Stimulated activated CD8-positive, alpha-beta memory T cell treated with anti-CD3 and anti-CD28 coated beads, Interleukin-2, amount 100 ng/mL, for 48 hours (primary cell): ENCODE data around the gene ANKRD28.
"Not testable (repeated sequence)": the region's sequence is repeated elsewhere in the genome, so short reads cannot be mapped to it uniquely, and the experiment has no call there.

Experiments used
- DNase-seq, 2 donors: peaks; one replicate each; pipeline ENCODE4 v3.0.0-alpha.2; 2020; ENCODE audit warnings: low read depth in 2 of 2

The ANKRD28 gene

DNA sequence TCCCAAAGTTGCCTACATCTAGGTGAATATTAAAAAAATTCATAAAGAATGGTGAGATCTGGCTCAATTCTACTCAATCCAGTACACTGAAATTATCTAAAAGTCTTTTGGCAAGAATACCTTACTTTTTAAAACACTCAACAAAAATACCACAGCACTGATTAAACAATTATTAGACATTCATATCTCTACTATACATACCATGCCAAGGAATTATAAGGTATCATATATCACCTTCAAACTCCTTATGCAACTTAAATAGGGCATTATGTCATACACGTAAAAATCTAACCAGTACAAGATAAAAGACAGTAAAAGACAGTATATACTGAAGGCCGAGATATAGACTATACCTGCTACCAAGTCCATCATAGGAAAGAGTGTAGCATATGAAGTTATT lies 6.1 kb upstream of the ANKRD28 start:
- no peak for DNase-seq

GRCh38 chr3:15801298-15801697 lies 3.5 kb upstream of the ANKRD28 start:
- no peak for DNase-seq

GRCh38 chr3:15800780-15801179 lies 3.0 kb upstream of the ANKRD28 start:
- DNase-seq: no peak

GRCh38 chr3:15800327-15800726 lies 2.5 kb upstream of the ANKRD28 start:
- DNase-seq: no peak

GRCh38 chr3:15798533-15799245 lies 910 bp upstream of the ANKRD28 start:
- DNase-seq: no peak

DNA sequence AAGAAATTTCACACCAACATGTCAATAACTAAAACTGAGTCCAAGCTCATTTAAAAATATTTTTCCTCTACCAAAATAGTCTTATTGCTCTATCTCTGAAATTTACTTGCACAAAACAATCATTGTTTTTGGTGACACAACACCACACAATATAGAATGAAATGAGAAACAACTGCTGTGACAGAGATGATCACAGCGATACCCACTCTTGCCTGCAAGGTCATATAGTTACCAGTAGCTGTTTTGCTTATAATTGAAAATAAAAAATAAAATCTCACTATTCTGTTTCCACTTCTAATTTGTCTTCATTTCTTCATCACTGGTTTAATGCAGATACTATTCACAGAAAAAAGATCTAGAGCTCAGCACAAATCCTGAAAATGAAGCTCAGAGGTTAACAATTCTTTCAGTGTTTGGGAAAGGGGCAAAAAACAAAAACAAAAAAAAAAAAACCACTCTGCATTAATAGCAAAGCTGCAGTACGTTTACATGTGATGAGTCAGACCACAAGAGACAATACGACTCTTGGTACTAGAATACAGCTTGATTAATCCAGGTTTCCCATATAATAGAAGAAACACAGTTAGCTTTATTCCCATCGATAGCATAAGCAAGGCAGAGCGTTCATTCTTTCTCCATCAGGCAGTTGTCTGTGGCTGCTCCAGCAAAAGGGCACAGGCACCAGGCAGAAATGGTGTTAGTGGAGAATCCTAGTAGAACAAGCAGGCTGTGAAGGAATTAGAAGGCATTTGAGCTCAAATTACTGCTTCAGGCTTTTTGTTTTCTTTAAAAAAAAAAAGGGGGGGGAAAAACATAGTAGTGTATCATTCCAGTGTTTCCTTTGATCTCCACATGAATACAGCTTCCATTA lies 773 bp downstream of the ANKRD28 start:
- DNase-seq: no peak

GRCh38 chr3:15796331-15796730 lies 1.4 kb downstream of the ANKRD28 start:
- DNase-seq: no peak

DNA sequence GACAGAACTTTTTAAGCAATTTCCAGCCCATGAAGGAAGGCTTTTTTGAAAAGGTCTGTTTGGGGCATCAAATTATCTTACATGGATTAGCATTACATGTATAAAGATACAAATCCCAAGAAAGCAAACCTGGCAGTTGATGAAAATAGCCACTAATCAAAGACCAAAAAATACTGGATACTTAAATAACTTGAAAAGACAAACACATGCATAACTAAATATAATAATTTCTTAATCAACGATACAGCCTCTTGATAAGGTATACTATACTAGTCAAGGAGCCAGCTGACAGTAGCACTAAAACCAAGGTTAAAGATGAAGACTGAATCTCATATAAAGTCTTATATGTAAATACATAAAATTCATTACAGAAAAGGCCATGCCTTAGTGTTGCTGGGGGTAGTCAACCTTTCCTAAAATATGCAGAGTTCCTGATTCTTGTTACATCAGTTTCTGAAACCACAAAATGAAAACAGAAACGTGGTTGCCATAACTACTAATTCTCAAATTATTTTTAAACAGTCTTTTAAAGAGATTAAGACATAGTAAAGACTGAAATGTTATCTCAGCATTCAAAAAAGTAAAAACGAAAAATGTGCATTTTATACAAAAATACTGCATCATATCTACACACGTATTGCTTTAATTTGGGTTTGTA lies 2.0 kb downstream of the ANKRD28 start:
- no peak for DNase-seq

DNA sequence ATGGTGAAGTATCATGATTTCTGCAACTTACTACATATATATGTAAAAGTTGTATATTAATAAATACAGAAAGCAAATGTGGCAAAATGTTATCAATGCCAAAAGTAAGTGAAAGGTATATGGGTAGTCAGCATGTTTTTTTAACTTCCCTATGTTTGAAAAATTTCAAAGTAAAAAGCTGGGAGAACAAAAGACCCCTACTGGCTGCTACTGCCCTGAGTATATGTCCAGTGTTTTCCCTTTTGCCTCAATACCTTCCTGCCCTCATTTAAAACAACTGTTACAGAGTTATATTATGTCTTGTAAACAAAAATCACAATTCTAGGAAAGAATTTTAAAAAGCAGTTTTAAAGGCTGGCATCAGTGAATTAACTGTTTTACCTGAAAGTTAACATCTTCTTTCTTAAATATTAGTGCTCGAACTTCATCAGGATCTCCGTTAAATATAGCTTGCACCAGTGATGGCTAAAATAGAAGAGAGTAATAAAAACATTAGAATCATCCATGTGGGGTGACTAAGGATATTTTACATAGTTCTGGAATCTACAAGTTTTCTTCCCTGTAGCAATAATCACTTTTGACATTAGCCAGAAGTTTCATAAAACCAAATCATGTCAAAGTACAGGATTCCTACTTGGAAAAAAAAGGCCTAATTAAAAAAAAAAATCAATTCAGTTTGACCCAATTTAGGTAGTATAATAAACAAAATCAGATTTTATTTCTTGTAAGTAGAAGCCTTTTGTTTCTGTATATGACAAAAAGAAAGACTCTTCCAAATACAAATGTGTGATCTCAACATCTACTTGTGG lies 2.7 kb downstream of the ANKRD28 start:
- no peak for DNase-seq

DNA sequence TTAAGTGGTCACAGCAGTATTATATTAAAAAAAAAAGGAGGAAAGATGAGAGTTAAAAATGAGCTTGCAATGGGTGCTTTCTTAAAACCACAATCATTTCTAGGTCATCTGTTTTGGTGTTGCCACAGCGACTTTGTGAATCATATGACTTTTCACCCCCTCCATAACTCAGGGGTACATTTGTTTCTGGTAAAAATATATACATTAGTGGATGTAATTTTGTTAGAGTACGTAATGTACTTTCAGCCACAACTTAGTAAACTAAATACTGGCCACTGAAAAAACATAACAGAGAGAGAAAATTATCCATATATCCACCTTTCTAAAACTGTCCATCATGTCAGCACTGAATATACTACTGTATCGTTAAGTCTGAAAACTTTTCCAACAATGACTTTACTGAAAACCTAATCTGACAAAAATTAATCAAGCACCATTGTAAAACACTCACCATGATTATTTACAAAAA lies 3.4 kb downstream of the ANKRD28 start:
- DNase-seq: no peak

DNA sequence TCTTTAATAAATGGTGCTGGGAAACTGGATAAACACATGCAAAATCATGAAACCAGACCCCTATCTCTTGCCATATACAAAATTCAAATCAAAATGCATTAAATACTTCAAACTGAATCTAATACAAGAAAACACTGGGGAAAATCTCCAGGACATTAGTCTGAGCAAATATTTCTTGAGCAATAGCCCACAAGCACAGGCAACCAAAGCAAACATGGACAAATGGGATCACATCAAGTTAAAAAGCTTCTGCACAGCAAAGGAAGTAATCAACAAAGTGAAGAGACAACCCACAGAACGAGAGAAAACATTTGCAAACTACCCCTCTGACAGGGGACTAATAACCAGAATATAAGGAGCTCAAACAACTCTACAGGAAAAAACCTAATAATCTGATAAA lies 6.3 kb downstream of the ANKRD28 start:
- no peak for DNase-seq

DNA sequence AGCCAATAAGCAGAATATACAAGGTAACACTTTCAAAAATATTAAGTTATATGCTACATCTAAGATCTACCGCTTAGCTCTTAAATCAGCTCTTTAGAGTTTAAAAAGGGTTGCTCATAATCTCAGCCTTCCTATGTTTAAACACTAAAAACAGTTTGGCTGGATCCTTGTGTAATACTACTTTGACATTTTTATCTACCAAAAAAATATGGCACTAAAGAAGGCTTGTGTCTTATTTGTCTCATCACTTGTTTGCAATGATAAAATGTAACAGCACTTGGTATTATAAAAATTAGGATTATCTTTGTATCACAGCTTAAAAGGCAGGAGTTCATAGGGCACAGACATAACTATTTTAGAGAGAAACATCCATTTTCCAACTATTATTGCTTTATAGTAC lies 9.8 kb downstream of the ANKRD28 start:
- DNase-seq: no peak

DNA sequence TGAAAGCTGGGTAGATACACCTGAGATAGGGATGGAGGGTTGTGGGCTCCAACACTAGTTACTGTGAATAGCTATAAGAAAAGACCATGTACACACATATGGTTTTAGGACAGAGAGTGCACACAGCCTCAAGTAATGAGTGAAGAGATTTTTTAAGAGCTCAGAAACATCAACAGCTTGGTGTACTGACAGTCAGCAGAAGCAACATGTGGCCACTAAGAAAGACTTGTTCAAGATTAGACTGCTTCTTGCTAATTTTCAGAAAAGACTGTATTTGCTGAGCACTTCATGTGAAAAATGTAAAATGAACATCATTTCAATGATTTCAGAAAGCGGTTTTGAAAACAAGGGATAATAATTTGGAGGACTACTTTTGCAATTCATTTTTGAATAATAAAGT lies 10.3 kb downstream of the ANKRD28 start:
- no peak for DNase-seq

DNA sequence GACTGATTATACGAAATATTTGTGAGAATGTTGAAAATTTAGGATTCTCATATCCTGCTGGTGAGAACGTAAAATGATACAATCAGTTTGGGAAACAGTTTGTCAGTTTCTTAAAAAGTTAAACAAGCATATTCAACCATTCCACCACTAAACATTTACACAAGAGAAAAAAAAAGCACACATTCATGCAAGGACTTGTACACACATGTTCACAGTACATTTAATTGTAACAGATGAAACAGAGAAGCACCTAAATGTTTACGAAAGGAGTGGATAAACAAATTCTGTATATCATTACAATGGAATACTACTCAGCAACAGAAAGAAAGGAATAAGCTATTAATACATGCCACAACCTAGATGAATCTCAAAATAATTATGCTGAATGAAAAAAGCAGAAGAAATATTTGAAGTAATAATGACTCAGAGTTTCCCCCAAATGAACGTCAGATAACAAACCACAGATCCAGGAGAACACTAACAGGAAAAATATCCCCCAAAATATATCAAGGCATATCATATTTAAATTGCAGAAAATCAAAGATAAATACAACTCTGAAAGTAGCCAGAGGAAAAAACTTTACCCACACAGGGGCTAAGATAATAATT lies 14.3 kb downstream of the ANKRD28 start:
- no peak for DNase-seq

DNA sequence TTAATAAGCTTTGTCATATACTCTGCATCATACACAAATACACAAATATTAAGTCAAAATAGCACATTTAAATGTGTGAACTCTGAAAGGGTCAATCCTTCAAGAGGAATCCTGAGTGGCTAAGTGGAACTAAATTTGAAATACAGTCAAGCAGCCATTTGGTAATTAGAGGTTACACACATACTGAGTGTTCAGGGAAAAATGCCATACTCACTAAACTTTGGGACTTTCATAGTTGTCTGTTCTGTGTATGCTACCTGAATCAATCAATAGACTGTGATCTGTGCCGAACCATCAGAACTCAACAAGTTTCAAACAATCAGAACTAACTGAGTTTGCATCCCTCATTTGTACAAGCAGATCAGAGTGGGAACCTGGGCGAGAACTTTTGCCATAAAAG lies 15.3 kb downstream of the ANKRD28 start:
- no peak for DNase-seq

- no peak for DNase-seq
Measured at GRCh38 chr3:15781637-15782402, 16.0 kb downstream of the ANKRD28 start.

DNA sequence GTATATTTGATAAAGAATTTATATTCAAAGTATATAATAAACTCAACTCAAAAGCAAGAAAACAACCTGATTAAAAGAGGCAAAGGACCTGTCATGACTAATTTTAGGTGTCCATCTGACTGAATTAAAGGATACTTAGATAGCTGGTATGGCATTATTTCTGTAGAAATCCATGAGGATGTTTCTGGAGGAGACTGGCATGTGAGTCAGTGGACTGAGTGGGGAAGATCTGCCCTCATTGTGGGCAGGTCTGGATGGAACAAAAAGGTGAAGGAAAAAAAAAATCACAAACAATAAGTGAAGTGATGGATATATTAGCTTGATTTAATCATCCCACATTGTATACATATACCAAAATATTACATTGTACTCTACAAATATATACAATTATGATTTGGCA lies 16.6 kb downstream of the ANKRD28 start:
- DNase-seq: no peak

- no peak for DNase-seq
Measured at GRCh38 chr3:15779111-15779510, 18.7 kb downstream of the ANKRD28 start.

DNA sequence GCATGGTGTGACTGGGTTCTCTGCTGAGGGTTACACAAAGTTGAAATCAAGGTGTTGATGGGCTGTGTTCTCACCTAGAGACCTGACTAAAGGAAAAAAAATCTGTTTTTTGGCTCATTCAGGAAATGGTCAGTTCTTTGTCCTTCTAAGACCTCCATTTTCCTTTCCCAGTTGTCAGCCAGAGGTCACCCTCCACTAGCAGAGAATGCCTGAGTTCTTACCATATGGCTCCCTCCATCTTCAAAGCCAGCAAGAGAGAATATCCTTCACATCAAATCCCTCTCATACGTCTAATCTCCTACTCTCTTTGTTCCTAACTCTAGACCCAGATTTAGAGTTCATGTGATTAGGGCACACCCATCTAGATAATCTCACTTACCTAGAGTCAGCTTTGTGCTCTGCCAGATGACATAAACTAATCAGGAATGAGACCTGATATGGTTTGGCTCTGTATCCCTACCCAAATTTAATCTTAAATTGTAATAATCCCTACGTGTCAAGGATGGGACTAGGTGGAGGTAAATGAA lies 19.4 kb downstream of the ANKRD28 start:
- no peak for DNase-seq

GRCh38 chr3:15774931-15775560 lies 22.7 kb downstream of the ANKRD28 start:
- DNase-seq: not testable (repeated sequence)
